Epithelial cell of proximal tubule (primary cell): ENCODE results near the gene ZP3. TPM values are rescaled to one million over a fixed set of nuclear protein-coding genes. Genes with fewer than 3 reads are reported as not detected.
"Not testable (repeated sequence)": the region's sequence is repeated elsewhere in the genome, so short reads cannot be mapped to it uniquely, and the experiment has no call there.

Source experiments
- DNase-seq: peaks from one replicate; pipeline ENCODE4 v3.0.0-alpha.2; 2011; ENCODE audit warnings: low read depth
- H3K4me3 ChIP-seq: 2 replicates; pipeline ENCODE4 v1.5.1; 2011; ENCODE audit warnings: low read depth, mild to moderate bottlenecking, low read length
- total RNA-seq: library from RNA; depleted of rRNA; stranded (reverse); fragments of >200 nt; gene quantifications from 2 replicates; pipeline ENCODE4 v1.2.3, GENCODE V29; 2015

Gene ZP3
- total RNA-seq, 1 donor from 2014 or later = 4.7 TPM

DNA sequence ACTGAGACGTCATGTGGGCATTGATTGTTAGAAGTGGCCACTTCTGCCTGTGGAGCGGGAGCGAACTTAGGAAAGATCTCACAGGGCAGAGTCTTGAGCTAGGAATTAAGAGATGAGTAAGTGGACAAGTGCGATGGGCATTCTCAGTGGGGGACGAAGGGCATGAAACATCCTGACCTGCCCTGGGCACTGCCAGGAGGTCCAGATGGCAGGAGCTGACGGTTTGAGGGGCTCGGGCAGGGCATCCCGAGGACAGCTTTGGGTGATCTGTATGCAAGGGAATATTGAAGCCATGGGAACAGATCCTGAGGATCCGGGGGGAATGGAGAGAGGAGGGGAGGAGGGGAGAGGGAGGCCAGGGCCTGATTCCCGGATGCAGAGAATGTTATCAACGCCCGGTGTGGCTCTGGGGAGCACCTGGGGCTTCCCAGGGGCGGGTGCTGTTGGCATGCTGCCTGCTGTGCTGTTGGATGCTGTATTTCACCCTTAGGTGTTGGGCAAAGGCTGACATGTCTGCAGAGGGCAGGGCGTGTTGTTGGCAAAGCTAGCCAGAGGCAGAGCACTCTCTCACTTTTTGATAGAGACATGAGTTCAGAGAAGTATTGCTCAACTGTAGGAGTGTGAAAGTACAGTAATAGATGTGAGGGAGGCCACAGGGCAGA is 43.1 kb downstream of the ZP3 start:
- DNase-seq = peak; percentile 6
- not testable (repeated sequence) for H3K4me3 ChIP-seq

DNA sequence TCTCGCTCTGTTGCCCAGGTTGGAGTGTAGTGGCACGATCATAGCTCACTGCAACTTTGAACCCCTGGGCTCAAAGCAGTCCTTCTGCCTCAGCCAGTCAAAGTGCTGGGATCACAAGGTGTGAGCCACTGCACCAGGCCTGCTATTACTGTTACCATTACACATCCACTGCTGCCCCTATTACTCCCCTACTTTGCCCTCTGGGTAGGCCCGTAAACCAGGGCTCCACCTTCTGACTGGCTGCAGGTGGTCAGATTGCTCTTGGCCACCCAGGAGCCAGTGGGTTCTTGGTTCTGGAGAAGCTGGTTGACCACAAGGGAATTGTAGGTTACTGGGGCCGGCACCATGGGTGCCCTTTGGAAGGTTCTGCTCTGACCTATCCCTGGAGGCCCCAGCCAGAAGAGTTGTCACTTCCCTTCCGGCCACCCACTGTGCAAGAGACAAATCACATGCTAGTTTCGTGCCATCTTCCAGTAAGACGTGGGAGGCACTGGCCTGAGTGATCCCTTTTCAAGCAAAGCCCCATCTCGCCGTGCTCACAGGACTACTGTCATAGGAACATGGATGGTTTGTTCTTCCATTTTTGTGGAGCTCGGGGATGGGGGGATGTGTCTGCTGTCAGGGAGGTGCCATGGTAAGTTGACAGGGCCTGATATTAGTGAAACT is 46.9 kb downstream of the ZP3 start:
- not testable (repeated sequence) for H3K4me3 ChIP-seq, DNase-seq

GRCh38 chr7:76473097-76473496 is 48.3 kb downstream of the ZP3 start:
- not testable (repeated sequence) for DNase-seq, H3K4me3 ChIP-seq

GRCh38 chr7:76476280-76476679 is 51.5 kb downstream of the ZP3 start:
- not testable (repeated sequence) for DNase-seq, H3K4me3 ChIP-seq

- DNase-seq, H3K4me3 ChIP-seq: not testable (repeated sequence)
Measured at GRCh38 chr7:76476742-76477474, 52.2 kb downstream of the ZP3 start.

GRCh38 chr7:76479628-76480027 is 54.9 kb downstream of the ZP3 start:
- DNase-seq, H3K4me3 ChIP-seq: not testable (repeated sequence)

DNA sequence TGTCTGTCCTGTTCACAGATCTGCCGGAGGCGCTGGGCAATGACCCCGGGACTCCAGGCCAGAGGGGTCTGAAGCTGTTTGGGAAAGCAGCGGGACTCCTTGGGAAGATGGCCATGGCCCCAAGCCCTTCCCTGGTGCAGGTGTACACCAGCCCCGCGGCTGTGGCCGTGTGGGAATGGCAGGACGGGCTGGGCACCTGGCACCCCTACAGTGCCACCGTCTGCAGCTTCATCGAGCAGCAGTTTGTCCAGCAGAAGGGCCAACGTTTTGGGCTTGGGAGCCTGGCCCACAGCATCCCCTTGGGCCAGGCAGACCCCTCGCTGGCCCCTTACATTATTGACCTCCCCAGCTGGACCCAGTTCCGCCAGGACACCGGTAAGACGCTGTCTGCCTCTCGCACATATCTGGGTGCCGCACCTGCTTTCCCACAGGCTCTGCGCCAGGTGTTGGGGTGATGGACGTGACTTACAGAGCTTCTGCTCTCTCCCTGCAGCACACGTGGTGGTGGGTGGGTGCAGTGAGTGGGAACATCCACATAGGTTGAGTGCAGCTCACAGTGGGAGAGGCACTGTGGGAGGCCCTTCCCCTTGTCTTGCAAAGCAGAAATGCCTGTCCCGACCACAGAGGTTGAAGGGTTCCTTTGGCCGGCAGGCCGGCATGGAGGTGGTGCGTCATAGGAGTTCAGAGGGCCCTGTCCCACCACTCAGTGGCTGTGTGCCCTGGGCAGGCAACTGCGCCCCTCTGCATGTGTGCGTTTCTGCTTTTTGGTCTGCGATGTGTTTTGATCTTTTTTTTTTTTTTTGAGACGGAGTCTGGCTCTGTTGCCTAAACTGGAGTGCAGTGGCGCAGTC is 55.9 kb downstream of the ZP3 start:
- DNase-seq, H3K4me3 ChIP-seq: not testable (repeated sequence)

DNA sequence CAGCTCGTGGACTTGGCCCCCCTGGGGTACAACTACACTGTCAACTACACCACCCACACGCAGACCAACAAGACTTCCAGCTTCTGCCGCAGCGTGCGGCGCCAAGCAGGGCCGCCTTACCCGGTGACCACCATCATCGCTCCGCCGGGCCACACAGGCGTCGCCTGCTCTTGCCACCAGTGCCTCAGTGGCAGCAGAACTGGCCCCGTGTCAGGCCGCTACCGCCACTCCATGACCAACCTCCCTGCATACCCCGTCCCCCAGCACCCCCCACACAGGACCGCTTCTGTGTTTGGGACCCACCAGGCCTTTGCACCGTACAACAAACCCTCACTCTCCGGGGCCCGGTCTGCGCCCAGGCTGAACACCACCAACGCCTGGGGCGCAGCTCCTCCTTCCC is 57.9 kb downstream of the ZP3 start:
- not testable (repeated sequence) for H3K4me3 ChIP-seq, DNase-seq

GRCh38 chr7:76483081-76483480 is 58.3 kb downstream of the ZP3 start:
- not testable (repeated sequence) for H3K4me3 ChIP-seq, DNase-seq

- H3K4me3 ChIP-seq, DNase-seq: not testable (repeated sequence)
Measured at GRCh38 chr7:76484456-76484855, 59.7 kb downstream of the ZP3 start.

DNA sequence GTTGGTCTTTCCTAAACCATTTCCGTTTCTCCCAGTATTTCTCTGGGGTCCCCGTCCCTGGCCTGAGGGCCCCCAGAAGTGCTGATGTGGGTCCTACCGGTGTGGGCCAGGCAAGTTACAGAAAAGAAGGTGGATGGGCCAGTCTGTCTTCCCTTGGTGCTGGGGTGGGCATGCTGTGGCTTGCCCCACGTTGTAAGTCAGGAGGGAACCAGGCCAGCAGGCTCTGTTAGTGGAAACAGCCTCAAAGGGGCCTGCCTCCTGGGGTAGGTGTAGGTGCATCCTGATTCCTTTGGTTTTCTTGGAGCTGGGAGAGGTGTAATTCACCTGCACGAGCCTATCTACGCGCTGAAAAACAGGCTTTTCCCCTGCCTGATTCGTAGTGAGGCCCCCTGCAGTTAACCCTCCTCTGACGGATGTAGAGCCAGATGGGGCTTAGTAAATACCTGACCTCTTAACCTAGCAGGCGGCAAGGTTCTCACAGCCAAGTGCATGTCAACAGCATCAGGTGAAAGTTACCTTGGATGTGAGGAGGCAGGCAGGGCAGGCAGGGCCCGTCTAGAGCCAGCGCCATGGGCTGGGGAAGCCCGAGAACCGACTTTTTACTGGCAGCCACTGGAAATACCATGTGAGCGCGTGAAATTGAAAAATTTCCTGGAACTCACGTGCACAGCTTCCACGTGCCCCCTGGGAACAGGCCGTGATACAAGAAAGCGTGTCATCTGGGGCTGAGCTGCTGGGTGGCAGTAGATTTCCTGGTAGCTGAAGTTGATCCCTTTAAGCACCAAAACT is 61.3 kb downstream of the ZP3 start:
- DNase-seq = not testable (repeated sequence)

GRCh38 chr7:76486618-76487017 is 61.9 kb downstream of the ZP3 start:
- H3K4me3 ChIP-seq, DNase-seq: not testable (repeated sequence)

More for the DNA sequence above, 61.3 kb downstream of the ZP3 start:
- not testable (repeated sequence) for H3K4me3 ChIP-seq

- not testable (repeated sequence) for H3K4me3 ChIP-seq, DNase-seq
Measured at GRCh38 chr7:76487969-76488368, 63.2 kb downstream of the ZP3 start.

Other genes with a start within 250 kb of the ZP3 start
- gene SRRM3, start 223.1 kb upstream of the ZP3 start, total RNA-seq = 0.07 TPM in 1 of 2 replicates, not detected in the other
- gene HSPB1, start 122.3 kb upstream of the ZP3 start, total RNA-seq = 199 and 435 TPM in 2 replicates
- 71.4 and 74.7 TPM in 2 replicates for gene YWHAG, start 66.0 kb upstream of the ZP3 start, total RNA-seq
- 1.2 and 2.1 TPM in 2 replicates for gene SSC4D, start 15.3 kb upstream of the ZP3 start, total RNA-seq
- gene DTX2, start 36.8 kb downstream of the ZP3 start, total RNA-seq = 11.5 and 12.3 TPM in 2 replicates
- not detected in 2 replicates for gene UPK3B, start 85.6 kb downstream of the ZP3 start, total RNA-seq
- gene SPDYE16, start 118.3 kb downstream of the ZP3 start, total RNA-seq = not detected in 2 replicates
- gene POMZP3, start 202.3 kb downstream of the ZP3 start, total RNA-seq = 4.2 and 7.4 TPM in 2 replicates